Upper lobe of left lung (tissue), 6 donors: Measurements from ENCODE around the gene MX2. TPM values are rescaled to one million over a fixed set of nuclear protein-coding genes. Genes with fewer than 3 reads are reported as not detected.

Experiments
- ATAC-seq, 2 donors: fragments of 200-7000 bp; cut with Tn5 transposase; one replicate each; pipeline ENCODE4 v1.9.1; 2022; ENCODE audit warnings: mild to moderate bottlenecking in 2 of 2, moderate library complexity in 2 of 2; ENCODE audit not compliant: low FRiP score in 2 of 2
- DNase-seq, 2 donors: peaks; one replicate each; pipeline ENCODE4 v3.0.0-alpha.2; 2019 to 2020
- H3K27ac ChIP-seq, 4 donors: fragments of 200-600 bp; sonication (generic); one replicate each; pipeline ENCODE4 v1.5.1; 2016 to 2019
- H3K27me3 ChIP-seq, 4 donors: fragments of 200-600 bp; sonication (generic); one replicate each; pipeline ENCODE4 v1.5.1; 2017 to 2019
- H3K36me3 ChIP-seq, 4 donors: fragments of 200-600 bp; sonication (generic); one replicate each; pipeline ENCODE4 v1.5.1; 2016 to 2019
- H3K4me1 ChIP-seq, 4 donors: fragments of 200-600 bp; sonication (generic); one replicate each; pipeline ENCODE4 v1.5.1; 2018 to 2019
- H3K4me3 ChIP-seq, 4 donors: fragments of 200-600 bp; sonication (generic); one replicate each; pipeline ENCODE4 v1.5.1; 2017 to 2019; ENCODE audit warnings: mild to moderate bottlenecking in 2 of 4, moderate library complexity in 1 of 4
- H3K9me3 ChIP-seq, 4 donors: fragments of 200-600 bp; sonication (generic); one replicate each; pipeline ENCODE4 v1.5.1; 2018 to 2019
- EP300 ChIP-seq, 4 donors: sonication (generic); formaldehyde crosslinking; IDR thresholded peaks; one replicate each; pipeline ENCODE4 v1.5.1; 2017; ENCODE audit warnings: antibody characterized with exemption in 4 of 4, control low read depth in 2 of 4
- POLR2A ChIP-seq, 4 donors: fragments of 450-650 bp; IDR thresholded peaks; one replicate each; pipeline ENCODE4 v1.5.1; 2016 to 2017; ENCODE audit warnings: antibody characterized with exemption in 4 of 4, mild to moderate bottlenecking in 2 of 4
- POLR2AphosphoS5 ChIP-seq, 2 donors: sonication (generic); formaldehyde crosslinking; IDR thresholded peaks; one replicate each; pipeline ENCODE4 v1.5.1; 2017; ENCODE audit warnings: antibody characterized with exemption in 2 of 2
- WGBS, 2 donors: methylation state at CpG; one replicate each; pipeline ENCODE4 v1.1.5; 2017 to 2018; 5-methylcytosine and 5-hydroxymethylcytosine counted together
- total RNA-seq, 6 donors: library from RNA; depleted of rRNA in 4 of 6; stranded (reverse); fragments of >200 nt in 4 of 6; gene quantifications; one replicate each; pipeline versions ENCODE4 v1.1.0 to v1.2.1, GENCODE V29; 2016 to 2021
- TF ChIP-seq, protein P1 (sequence below), 6 experiments: fragments of 450-650 bp in 4 of 6; fragments of 200-600 bp in 2 of 6; sonication (generic) in 2 of 6; IDR thresholded peaks; one replicate each; pipeline ENCODE4 v1.5.1; 2016 to 2019; ENCODE audit warnings: antibody characterized with exemption in 6 of 6
- donor health status: DM: no; HTN: no; CAD: no; lungs with moderate emphysema.
- donor health status: DM: no; HTN: yes; CAD: no; lungs with severe emphysema.

Gene MX2
- total RNA-seq, 6 donors from 2014 or later, result 5.8 to 37.2 (median 25.8) TPM

DNA sequence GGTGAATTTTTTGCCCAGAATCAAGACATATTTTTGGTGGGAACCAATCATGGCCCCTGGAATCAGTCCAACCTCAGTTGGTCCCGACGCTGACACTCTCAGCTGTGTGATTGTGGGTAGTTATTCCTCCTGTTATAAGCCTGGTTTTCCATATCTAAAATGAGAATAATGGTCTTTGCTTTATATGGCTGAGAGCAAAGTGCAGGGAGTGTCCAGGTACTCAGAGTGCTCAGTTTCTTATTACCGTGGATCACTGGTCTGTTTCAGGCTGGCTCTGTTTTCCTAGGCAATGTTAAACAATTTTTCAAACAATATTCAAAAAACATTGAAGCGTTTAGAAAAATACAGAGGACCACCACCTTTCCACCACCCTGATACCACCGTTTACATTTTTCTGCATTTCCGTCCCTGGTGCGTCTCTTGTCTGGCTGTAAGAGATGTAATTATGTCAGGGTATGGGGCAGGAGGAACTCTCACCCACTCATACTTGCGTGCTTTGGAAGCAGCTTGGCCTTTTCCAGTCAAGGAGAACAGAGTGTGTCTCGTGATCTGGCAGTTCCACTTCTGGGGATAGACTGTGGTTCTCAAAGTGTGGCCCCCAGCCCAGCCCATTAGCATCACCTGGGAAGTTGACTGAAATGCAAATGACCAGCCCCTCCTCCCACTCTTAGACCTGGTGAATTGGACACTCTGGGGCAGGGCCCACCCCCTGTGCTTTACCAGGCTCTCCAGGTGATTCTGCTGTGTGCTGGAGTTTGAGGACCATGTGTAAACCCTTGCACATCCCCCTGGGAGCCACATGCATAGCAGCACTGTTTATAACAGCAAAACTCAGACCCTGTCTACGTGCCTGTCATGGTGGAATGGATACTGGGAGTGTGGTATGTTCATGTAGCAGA, 71.0 kb downstream of the MX2 start:
- DNase-seq, result no peak
- WGBS, 2 donors, result 75 to 85% methylated on average over 10 of the region's 10 CpGs
- TF ChIP-seq POLR2AphosphoS5 (IDR thresholded peaks at IDR 0.05), result no peak
- no peak for TF ChIP-seq EP300 (IDR thresholded peaks at IDR 0.05)
- TF ChIP-seq, protein P1, sequence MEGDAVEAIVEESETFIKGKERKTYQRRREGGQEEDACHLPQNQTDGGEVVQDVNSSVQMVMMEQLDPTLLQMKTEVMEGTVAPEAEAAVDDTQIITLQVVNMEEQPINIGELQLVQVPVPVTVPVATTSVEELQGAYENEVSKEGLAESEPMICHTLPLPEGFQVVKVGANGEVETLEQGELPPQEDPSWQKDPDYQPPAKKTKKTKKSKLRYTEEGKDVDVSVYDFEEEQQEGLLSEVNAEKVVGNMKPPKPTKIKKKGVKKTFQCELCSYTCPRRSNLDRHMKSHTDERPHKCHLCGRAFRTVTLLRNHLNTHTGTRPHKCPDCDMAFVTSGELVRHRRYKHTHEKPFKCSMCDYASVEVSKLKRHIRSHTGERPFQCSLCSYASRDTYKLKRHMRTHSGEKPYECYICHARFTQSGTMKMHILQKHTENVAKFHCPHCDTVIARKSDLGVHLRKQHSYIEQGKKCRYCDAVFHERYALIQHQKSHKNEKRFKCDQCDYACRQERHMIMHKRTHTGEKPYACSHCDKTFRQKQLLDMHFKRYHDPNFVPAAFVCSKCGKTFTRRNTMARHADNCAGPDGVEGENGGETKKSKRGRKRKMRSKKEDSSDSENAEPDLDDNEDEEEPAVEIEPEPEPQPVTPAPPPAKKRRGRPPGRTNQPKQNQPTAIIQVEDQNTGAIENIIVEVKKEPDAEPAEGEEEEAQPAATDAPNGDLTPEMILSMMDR (IDR thresholded peaks at IDR 0.05), result no peak
- no peak for TF ChIP-seq POLR2A (IDR thresholded peaks at IDR 0.05)
- Histone ChIP-seq H3K27me3 (no peaks in the 10 kb centered on the region), H3K4me3 (no peak overlapping the region), H3K36me3 (peaks cover 6 to 79% (median 39%) of the 10 kb centered on the region in 4 donors), H3K4me1 (peaks cover 0 to 4% (median 0%) of the 10 kb centered on the region in 4 donors), H3K9me3 (no peaks in the 10 kb centered on the region), H3K27ac (no peak overlapping the region)
- no peak for ATAC-seq

DNA sequence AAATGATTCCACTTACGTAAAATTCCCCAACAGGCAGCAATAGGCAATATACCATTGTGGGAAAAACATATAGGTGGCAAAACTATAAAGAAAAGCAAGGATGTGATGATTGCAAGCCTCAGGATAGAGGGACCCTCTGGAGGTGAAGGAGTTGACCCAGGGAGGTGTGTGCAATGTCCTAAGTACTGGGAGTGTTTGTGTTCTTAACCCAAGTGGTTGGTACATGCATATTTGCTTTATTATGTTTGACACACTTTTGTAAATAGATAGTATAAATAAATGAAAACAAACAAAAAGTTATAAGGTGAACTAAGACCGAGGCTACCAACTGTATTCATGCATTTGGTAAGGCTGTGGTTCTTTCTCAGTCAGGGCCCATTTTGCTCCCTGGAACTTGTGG, 71.7 kb downstream of the MX2 start:
- no peak for DNase-seq
- no peak overlapping the region for H3K27ac ChIP-seq
- H3K27me3 ChIP-seq, result no peaks in the 10 kb centered on the region
- ATAC-seq, result no peak
- H3K9me3 ChIP-seq, result no peaks in the 10 kb centered on the region
- 84 to 89% methylated on average over 2 of the region's 2 CpGs for WGBS, 2 donors
- peaks cover 6 to 80% (median 43%) of the 10 kb centered on the region in 4 donors for H3K36me3 ChIP-seq
- TF ChIP-seq POLR2AphosphoS5 (IDR thresholded peaks at IDR 0.05) (no peak), EP300 (IDR thresholded peaks at IDR 0.05) (no peak), POLR2A (IDR thresholded peaks at IDR 0.05) (no peak)
- TF ChIP-seq, protein P1 (IDR thresholded peaks at IDR 0.05), result no peak
- H3K4me1 ChIP-seq, result peaks cover 0 to 4% (median 0%) of the 10 kb centered on the region in 4 donors
- H3K4me3 ChIP-seq, result no peak overlapping the region

DNA sequence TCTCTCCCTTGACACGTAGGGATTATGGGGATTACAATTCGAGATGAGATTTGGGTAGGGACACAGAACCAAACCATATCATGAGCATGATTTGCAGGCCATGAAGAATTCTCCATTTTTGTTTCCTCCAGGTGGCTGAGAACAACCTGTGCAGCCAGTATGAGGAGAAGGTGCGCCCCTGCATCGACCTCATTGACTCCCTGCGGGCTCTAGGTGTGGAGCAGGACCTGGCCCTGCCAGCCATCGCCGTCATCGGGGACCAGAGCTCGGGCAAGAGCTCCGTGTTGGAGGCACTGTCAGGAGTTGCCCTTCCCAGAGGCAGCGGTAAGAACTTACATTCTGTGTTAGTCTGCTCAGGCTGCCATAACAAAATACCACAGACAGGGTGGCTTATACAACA, 73.9 kb downstream of the MX2 start:
- Histone ChIP-seq H3K27ac (no peak overlapping the region), H3K4me1 (peaks cover 0 to 4% (median 0%) of the 10 kb centered on the region in 4 donors), H3K4me3 (no peak overlapping the region), H3K9me3 (no peaks in the 10 kb centered on the region), H3K36me3 (peaks cover 12 to 93% (median 52%) of the 10 kb centered on the region in 4 donors), H3K27me3 (no peaks in the 10 kb centered on the region)
- TF ChIP-seq POLR2AphosphoS5 (IDR thresholded peaks at IDR 0.05), result no peak
- no peak for TF ChIP-seq EP300 (IDR thresholded peaks at IDR 0.05)
- TF ChIP-seq, protein P1 (IDR thresholded peaks at IDR 0.05), result no peak
- TF ChIP-seq POLR2A (IDR thresholded peaks at IDR 0.05), result no peak
- no peak for ATAC-seq
- WGBS, 2 donors, result 92 to 93% methylated on average over 11 of the region's 11 CpGs
- DNase-seq, result no peak

DNA sequence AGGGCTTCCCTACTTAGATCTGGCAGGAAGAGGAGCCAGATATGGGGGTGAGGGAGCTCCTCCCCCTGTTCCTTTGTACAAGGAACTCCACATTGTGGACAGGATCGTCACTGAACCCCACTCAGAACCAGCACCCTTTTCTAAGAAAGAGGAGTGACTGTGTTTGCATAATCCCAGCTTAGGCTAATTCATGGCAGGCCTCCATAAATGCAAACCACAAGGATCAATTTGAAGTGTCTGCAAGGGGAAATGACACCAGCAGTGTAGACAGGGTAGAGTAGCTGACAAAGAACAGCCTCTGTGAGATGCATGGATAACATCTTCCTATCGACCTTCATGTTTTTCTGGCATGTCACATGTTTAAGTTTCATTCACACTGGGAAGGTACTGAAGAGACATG, 75.9 kb downstream of the MX2 start:
- H3K9me3 ChIP-seq, result no peaks in the 10 kb centered on the region
- no peak overlapping the region for H3K27ac ChIP-seq
- peaks cover 19 to 95% (median 67%) of the 10 kb centered on the region in 4 donors for H3K36me3 ChIP-seq
- H3K27me3 ChIP-seq, result no peaks in the 10 kb centered on the region
- peaks cover 0 to 2% (median 0%) of the 10 kb centered on the region in 4 donors for H3K4me1 ChIP-seq
- DNase-seq, result no peak
- ATAC-seq, result no peak
- WGBS, 2 donors, result 63 to 76% methylated on average over 2 of the region's 2 CpGs
- no peak overlapping the region for H3K4me3 ChIP-seq
- TF ChIP-seq POLR2A (IDR thresholded peaks at IDR 0.05), result no peak
- TF ChIP-seq POLR2AphosphoS5 (IDR thresholded peaks at IDR 0.05), result no peak
- no peak for TF ChIP-seq EP300 (IDR thresholded peaks at IDR 0.05)
- TF ChIP-seq, protein P1 (IDR thresholded peaks at IDR 0.05), result no peak
